ENCODE results near the gene CDH6.

The CDH6 gene

DNA sequence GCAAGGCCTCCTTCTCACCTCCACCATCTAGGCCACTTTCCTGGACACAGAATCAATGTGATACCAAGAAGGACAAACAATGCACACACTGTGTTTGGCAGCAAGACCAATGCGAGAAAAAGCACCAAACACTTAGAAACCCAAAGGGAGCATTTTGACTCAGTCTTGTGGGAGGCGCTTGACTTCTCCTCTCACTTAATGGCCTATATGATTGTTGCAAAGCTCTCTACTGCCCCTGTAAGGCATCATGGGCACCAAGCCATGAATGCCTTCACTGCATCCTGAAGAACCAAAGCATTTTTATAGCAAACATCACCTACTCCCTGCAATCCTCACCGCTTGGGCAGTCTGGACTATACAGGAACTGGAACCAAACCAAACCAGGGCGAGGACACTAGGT lies 57.5 kb downstream of the CDH6 start:
- Histone ChIP-seq H3K9ac (ENCODE audit: low read length) (no peak overlapping the region), H3K4me3 (ENCODE audit: low read length) (no peak overlapping the region), H3K4me1 (ENCODE audit: control insufficient read depth, low read depth, low read length) (no peaks in the 10 kb centered on the region), H3K27ac (ENCODE audit: low read length) (no peak overlapping the region), H3K36me3 (ENCODE audit: control insufficient read depth, low read depth, low read length) (no peaks in the 10 kb centered on the region), H3K9me3 (ENCODE audit: control insufficient read depth, low read depth, low read length) (no peaks in the 10 kb centered on the region), H3K27me3 (ENCODE audit: control insufficient read depth, insufficient read depth, low read length) (no peaks in the 10 kb centered on the region)

GRCh38 chr5:31255041-31255440 lies 61.6 kb downstream of the CDH6 start:
- no peak overlapping the region for H3K27ac ChIP-seq (ENCODE audit: low read length)
- no peaks in the 10 kb centered on the region for H3K36me3 ChIP-seq (ENCODE audit: control insufficient read depth, low read depth, low read length)
- no peaks in the 10 kb centered on the region for H3K4me1 ChIP-seq (ENCODE audit: control insufficient read depth, low read depth, low read length)
- H3K9me3 ChIP-seq (ENCODE audit: control insufficient read depth, low read depth, low read length) = no peaks in the 10 kb centered on the region
- no peaks in the 10 kb centered on the region for H3K27me3 ChIP-seq (ENCODE audit: control insufficient read depth, insufficient read depth, low read length)
- no peak overlapping the region for H3K4me3 ChIP-seq (ENCODE audit: low read length)
- H3K9ac ChIP-seq (ENCODE audit: low read length) = no peak overlapping the region

- Histone ChIP-seq H3K9me3 (ENCODE audit: control insufficient read depth, low read depth, low read length) (no peaks in the 10 kb centered on the region), H3K27me3 (ENCODE audit: control insufficient read depth, insufficient read depth, low read length) (no peaks in the 10 kb centered on the region), H3K4me1 (ENCODE audit: control insufficient read depth, low read depth, low read length) (peaks cover 12% of the 10 kb centered on the region), H3K4me3 (ENCODE audit: low read length) (no peak overlapping the region), H3K9ac (ENCODE audit: low read length) (no peak overlapping the region), H3K36me3 (ENCODE audit: control insufficient read depth, low read depth, low read length) (no peaks in the 10 kb centered on the region), H3K27ac (ENCODE audit: low read length) (no peak overlapping the region)
Measured at GRCh38 chr5:31268256-31268655, 74.8 kb downstream of the CDH6 start.

GRCh38 chr5:31268686-31269085 lies 75.2 kb downstream of the CDH6 start:
- H3K4me3 ChIP-seq (ENCODE audit: low read length) = no peak overlapping the region
- no peak overlapping the region for H3K9ac ChIP-seq (ENCODE audit: low read length)
- no peaks in the 10 kb centered on the region for H3K27me3 ChIP-seq (ENCODE audit: control insufficient read depth, insufficient read depth, low read length)
- H3K27ac ChIP-seq (ENCODE audit: low read length) = no peak overlapping the region
- H3K4me1 ChIP-seq (ENCODE audit: control insufficient read depth, low read depth, low read length) = peaks cover 17% of the 10 kb centered on the region
- H3K9me3 ChIP-seq (ENCODE audit: control insufficient read depth, low read depth, low read length) = no peaks in the 10 kb centered on the region
- no peaks in the 10 kb centered on the region for H3K36me3 ChIP-seq (ENCODE audit: control insufficient read depth, low read depth, low read length)

- peaks cover 21% of the 10 kb centered on the region for H3K4me1 ChIP-seq (ENCODE audit: control insufficient read depth, low read depth, low read length)
- H3K9me3 ChIP-seq (ENCODE audit: control insufficient read depth, low read depth, low read length) = no peaks in the 10 kb centered on the region
- no peak overlapping the region for H3K4me3 ChIP-seq (ENCODE audit: low read length)
- H3K9ac ChIP-seq (ENCODE audit: low read length) = no peak overlapping the region
- no peak overlapping the region for H3K27ac ChIP-seq (ENCODE audit: low read length)
- H3K27me3 ChIP-seq (ENCODE audit: control insufficient read depth, insufficient read depth, low read length) = no peaks in the 10 kb centered on the region
- H3K36me3 ChIP-seq (ENCODE audit: control insufficient read depth, low read depth, low read length) = no peaks in the 10 kb centered on the region
Measured at GRCh38 chr5:31269259-31269658, 75.8 kb downstream of the CDH6 start.

GRCh38 chr5:31270396-31270795 lies 76.9 kb downstream of the CDH6 start:
- H3K27me3 ChIP-seq (ENCODE audit: control insufficient read depth, insufficient read depth, low read length) = no peaks in the 10 kb centered on the region
- no peak overlapping the region for H3K4me3 ChIP-seq (ENCODE audit: low read length)
- no peak overlapping the region for H3K27ac ChIP-seq (ENCODE audit: low read length)
- H3K36me3 ChIP-seq (ENCODE audit: control insufficient read depth, low read depth, low read length) = no peaks in the 10 kb centered on the region
- H3K9me3 ChIP-seq (ENCODE audit: control insufficient read depth, low read depth, low read length) = no peaks in the 10 kb centered on the region
- H3K4me1 ChIP-seq (ENCODE audit: control insufficient read depth, low read depth, low read length) = peaks cover 17% of the 10 kb centered on the region
- H3K9ac ChIP-seq (ENCODE audit: low read length) = no peak overlapping the region

- peaks cover 17% of the 10 kb centered on the region for H3K4me1 ChIP-seq (ENCODE audit: control insufficient read depth, low read depth, low read length)
- no peak overlapping the region for H3K4me3 ChIP-seq (ENCODE audit: low read length)
- no peaks in the 10 kb centered on the region for H3K36me3 ChIP-seq (ENCODE audit: control insufficient read depth, low read depth, low read length)
- no peaks in the 10 kb centered on the region for H3K27me3 ChIP-seq (ENCODE audit: control insufficient read depth, insufficient read depth, low read length)
- H3K9me3 ChIP-seq (ENCODE audit: control insufficient read depth, low read depth, low read length) = no peaks in the 10 kb centered on the region
- no peak overlapping the region for H3K27ac ChIP-seq (ENCODE audit: low read length)
- no peak overlapping the region for H3K9ac ChIP-seq (ENCODE audit: low read length)
Measured at GRCh38 chr5:31271567-31271966, 78.1 kb downstream of the CDH6 start.

- Histone ChIP-seq H3K27me3 (ENCODE audit: control insufficient read depth, insufficient read depth, low read length) (no peaks in the 10 kb centered on the region), H3K27ac (ENCODE audit: low read length) (no peak overlapping the region), H3K4me1 (ENCODE audit: control insufficient read depth, low read depth, low read length) (peaks cover 17% of the 10 kb centered on the region), H3K4me3 (ENCODE audit: low read length) (no peak overlapping the region), H3K36me3 (ENCODE audit: control insufficient read depth, low read depth, low read length) (no peaks in the 10 kb centered on the region), H3K9ac (ENCODE audit: low read length) (no peak overlapping the region), H3K9me3 (ENCODE audit: control insufficient read depth, low read depth, low read length) (no peaks in the 10 kb centered on the region)
Measured at GRCh38 chr5:31273161-31273560, 79.7 kb downstream of the CDH6 start.

GRCh38 chr5:31273631-31274378 lies 80.3 kb downstream of the CDH6 start:
- no peak overlapping the region for H3K4me3 ChIP-seq (ENCODE audit: low read length)

GRCh38 chr5:31280210-31280609 lies 86.7 kb downstream of the CDH6 start:
- Histone ChIP-seq H3K4me3 (ENCODE audit: low read length) (no peak overlapping the region), H3K9me3 (ENCODE audit: control insufficient read depth, low read depth, low read length) (no peaks in the 10 kb centered on the region), H3K4me1 (ENCODE audit: control insufficient read depth, low read depth, low read length) (peaks cover 7% of the 10 kb centered on the region), H3K27me3 (ENCODE audit: control insufficient read depth, insufficient read depth, low read length) (no peaks in the 10 kb centered on the region), H3K36me3 (ENCODE audit: control insufficient read depth, low read depth, low read length) (no peaks in the 10 kb centered on the region), H3K9ac (ENCODE audit: low read length) (no peak overlapping the region), H3K27ac (ENCODE audit: low read length) (no peak overlapping the region)

More at GRCh38 chr5:31273631-31274378, 80.3 kb downstream of the CDH6 start:
- Histone ChIP-seq H3K27ac (ENCODE audit: low read length) (no peak overlapping the region), H3K36me3 (ENCODE audit: control insufficient read depth, low read depth, low read length) (no peaks in the 10 kb centered on the region), H3K9me3 (ENCODE audit: control insufficient read depth, low read depth, low read length) (no peaks in the 10 kb centered on the region), H3K9ac (ENCODE audit: low read length) (no peak overlapping the region), H3K27me3 (ENCODE audit: control insufficient read depth, insufficient read depth, low read length) (no peaks in the 10 kb centered on the region), H3K4me1 (ENCODE audit: control insufficient read depth, low read depth, low read length) (peaks cover 17% of the 10 kb centered on the region)

DNA sequence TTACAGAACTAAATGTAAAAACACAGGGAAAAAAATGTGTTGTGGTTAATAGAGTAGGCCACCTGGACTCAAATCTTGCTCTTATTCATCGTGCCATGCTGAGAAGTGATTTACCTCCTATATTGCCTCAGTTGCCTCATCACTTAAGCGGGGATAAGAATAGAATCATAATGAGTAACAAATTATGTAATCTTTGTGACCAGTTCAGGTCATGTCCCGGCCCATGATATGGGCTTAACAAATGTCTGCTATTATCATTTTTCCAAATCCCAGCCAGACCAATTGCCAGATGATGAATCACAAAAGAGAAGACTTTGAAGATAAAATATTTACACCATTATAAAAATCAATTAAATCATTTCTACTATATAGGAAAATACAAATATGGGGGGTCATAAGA lies 89.8 kb downstream of the CDH6 start:
- Histone ChIP-seq H3K36me3 (ENCODE audit: control insufficient read depth, low read depth, low read length) (no peaks in the 10 kb centered on the region), H3K4me3 (ENCODE audit: low read length) (no peak overlapping the region), H3K9me3 (ENCODE audit: control insufficient read depth, low read depth, low read length) (no peaks in the 10 kb centered on the region), H3K27ac (ENCODE audit: low read length) (no peak overlapping the region), H3K9ac (ENCODE audit: low read length) (no peak overlapping the region), H3K27me3 (ENCODE audit: control insufficient read depth, insufficient read depth, low read length) (no peaks in the 10 kb centered on the region), H3K4me1 (ENCODE audit: control insufficient read depth, low read depth, low read length) (peaks cover 7% of the 10 kb centered on the region)

DNA sequence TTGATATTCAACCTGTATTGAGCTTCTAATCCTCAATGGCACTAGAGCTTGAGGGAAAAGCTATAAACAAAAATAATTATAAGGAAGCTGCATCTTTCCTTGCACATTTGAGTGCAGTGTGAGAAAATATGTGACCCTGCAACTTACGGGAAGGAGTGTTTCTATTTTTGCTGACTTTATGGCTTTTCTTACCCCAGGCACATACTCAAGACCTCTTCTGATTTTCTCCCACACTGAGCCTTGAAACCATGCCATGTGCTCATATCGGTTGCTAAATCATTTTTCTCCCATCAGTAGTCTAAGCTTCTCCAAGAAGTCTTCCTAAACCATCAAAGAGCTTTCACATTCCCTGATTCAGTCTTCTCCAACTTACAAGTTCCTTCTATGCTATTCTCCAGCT lies 91.5 kb downstream of the CDH6 start:
- Histone ChIP-seq H3K27me3 (ENCODE audit: control insufficient read depth, insufficient read depth, low read length) (no peaks in the 10 kb centered on the region), H3K27ac (ENCODE audit: low read length) (no peak overlapping the region), H3K9me3 (ENCODE audit: control insufficient read depth, low read depth, low read length) (no peaks in the 10 kb centered on the region), H3K4me1 (ENCODE audit: control insufficient read depth, low read depth, low read length) (peaks cover 5% of the 10 kb centered on the region), H3K4me3 (ENCODE audit: low read length) (no peak overlapping the region), H3K36me3 (ENCODE audit: control insufficient read depth, low read depth, low read length) (no peaks in the 10 kb centered on the region), H3K9ac (ENCODE audit: low read length) (no peak overlapping the region)

Data from iPS-18a (cell line).